UCSD-AML1 (cell line): Measurements from ENCODE around the gene HOXA7.

Experiments used
- DNase-seq: peaks from one replicate; lab custom pipeline; 2025; ENCODE audit not compliant: unreplicated experiment; lab: John Stamatoyannopoulos, UW

Gene HOXA7

DNA sequence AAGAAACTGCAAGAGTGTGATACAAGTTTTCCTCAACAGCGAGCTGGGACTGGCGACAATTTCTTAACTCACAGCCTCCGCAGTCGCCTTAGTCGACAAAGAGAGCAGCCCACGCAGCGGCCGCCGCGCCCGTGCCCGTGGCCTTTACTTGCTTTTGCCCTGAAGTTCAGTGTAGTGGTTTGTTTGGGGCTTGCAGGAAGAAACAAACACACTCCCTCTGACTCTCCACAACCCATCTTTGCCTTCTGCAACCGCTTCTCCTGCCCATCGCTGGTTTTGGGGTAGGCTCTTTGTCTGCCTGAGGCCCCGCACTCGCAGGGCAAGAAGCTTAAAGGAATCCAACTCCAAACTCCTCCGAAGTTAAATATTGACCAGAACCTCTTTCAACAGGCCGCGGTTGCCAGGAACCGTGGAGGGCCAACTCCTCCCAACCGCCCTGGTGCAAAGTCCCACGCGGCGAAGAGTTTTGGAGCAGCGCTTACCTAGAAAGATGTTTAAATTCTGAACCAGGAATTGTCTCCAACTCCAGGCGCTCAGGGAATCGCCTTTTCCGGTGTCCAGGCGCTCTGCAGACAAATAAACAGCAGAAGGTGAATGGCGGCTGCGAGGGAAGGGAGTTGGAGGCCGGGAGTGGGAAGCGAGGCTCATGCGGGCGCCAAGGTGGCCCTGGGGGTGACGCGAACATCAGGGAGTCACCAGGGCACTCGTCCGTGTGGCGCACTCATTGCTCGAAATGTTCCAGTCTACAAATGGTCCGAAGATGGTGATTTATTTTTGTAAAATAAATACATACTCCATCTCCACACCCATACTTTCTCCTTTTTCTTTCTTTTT is 34.2 kb downstream of the HOXA7 start:
- DNase-seq: no peak

GRCh38 chr7:27121684-27122076 is 34.8 kb downstream of the HOXA7 start:
- no peak for DNase-seq

DNA sequence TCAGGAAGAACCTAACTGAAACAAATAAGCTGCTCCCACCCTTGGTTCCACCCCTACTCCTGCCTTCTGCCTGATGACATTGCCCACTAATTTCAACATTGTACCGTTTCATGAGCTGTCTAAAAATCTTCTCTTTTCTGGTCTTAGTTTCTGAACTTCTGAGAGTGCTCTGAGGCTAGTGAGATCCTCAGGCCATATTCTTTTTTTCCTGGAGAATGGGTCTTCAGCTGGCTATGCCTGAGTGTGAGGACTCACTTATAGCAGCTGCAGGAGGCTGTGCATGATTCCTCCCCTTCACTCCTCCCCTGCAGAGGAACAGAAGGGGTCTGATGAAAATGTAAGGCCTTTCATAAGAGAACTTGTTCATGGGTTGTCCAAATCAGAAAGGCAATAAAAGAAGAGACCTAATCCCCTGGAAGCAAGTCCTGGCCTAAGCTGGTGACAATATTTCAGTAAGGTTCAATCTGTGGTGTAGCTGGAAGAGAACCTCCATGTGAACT is 37.0 kb downstream of the HOXA7 start:
- no peak for DNase-seq

- DNase-seq: no peak
Observed at GRCh38 chr7:27118580-27118979, 37.9 kb downstream of the HOXA7 start.

- no peak for DNase-seq
Observed at GRCh38 chr7:27117887-27118491, 38.5 kb downstream of the HOXA7 start.

GRCh38 chr7:27116962-27117886 is 39.3 kb downstream of the HOXA7 start:
- DNase-seq: no peak

DNA sequence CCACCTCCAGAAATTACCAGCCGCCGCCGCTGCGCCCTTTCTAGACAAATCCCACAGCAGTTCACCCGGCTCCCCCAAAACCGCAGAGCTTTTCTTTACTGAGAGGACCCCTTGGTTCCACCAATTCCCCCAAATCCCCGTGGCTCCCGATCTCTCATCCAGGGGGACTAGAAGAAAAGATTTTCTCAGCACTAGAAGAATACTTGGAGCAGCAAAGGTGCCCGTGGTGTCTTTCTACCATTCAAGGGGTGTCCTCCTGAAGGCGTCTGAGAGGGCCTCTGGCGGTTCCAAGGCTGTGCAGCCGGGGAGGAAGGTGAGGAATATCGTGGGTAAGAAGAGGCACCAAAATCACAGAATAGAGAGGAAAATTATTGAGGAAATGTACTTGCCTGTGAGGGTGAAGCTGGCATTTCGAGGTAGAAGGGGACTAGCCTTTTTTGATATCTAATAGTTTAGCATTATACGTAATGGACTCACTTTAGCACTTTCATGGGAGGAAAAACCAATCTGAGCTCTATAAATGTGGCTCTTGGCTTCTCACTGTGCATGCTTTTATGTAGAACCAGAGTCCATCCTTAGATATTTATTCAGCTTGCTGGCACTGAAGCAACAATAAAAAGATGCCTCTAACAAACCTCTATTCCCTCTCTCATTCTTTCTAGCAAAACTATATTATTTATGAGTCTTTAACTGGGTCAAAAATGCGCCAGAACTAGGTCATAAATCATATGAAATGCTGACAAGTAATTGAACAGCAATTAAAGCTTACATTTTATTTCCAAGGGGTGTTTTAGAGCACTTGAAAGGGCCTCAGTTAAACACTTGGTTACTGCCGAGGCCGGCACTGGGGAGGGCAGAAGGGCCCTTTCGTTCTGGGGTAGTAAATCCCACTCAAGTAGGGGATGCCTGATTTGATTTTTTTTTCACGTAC is 40.2 kb downstream of the HOXA7 start:
- no peak for DNase-seq

GRCh38 chr7:27115221-27116026 is 41.1 kb downstream of the HOXA7 start:
- DNase-seq: no peak

DNA sequence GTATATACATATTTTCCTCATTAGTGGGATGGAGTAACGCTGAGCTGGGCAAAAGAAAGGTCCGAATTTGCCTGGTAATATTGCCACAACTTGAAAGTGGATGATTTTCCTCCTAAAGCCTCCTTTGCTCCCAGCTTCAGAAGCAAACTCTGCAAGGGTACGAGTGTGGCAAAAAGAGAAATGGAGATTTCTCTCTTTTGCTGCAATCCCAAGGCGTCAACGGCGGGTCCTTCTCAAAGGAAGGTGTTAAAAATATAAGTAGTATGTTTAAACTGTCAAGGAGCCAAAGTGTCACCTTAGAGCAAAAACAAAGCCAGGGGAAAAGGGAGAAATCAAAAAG is 41.6 kb downstream of the HOXA7 start:
- no peak for DNase-seq

GRCh38 chr7:27113991-27114769 is 42.3 kb downstream of the HOXA7 start:
- DNase-seq: no peak

DNA sequence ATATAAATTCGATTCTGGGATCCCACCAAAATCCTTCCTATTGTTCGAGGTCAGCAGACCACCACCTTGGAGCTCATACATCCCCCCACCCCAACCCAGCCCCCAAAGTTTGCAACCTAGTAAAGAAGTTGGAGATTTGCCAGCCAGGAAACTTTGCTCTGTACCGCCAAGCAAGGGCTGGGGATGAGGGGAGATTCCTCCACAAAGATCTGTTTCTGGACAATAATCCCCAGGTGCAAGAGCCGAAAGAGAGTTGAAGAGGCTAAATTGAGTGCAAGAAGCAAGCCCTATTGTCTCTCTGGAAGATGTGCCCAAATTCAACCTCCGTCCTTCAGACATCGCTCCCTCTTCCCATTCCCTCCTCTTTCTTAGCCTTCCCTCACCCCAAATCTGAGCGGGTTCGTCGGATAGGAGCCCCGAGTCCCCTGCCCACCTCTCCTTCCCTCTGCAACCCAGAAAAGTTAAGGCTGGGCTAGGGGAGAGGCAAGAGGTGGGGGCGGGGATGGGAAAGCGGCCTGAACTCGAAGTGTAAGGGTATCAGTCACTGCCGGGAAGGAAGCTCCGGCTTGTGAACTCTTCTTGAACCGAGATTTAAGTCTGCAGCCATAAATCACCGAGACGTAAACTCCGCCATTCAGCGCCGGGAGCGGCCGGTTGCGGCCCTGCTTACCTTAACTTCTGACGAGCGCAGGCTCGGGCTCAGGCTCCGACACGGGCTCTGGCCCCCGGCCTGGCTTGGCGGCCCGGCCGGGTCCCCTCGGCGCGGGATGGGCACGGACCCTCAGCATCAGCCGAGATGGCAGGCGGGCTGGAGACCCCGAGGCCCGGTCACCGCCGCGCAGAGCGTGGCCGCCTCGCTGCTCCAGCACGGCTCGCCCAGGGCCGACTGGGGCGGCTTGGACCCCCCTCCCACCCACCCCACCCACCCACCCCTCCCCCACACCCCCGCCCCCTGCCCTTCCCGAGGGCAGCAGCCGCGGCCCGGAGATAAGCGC is 43.2 kb downstream of the HOXA7 start:
- no peak for DNase-seq

DNA sequence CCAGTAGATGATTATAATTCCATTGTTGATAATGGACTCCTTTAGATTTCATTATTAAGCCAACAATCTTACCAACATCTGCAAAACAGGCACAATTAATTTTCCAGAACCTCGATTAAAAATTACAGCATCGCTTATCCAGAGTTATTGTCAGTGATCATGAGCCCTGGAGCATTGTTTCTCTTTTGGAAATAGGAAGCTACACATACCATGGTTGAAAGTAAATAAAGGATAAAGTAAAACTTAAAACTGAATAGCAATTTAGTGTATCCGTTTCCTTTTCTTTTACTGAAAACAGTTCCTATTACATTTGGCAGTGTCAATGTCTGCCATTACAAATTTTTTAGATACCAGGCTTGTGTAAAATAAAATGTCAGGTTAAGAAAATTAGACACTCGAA is 44.1 kb downstream of the HOXA7 start:
- DNase-seq: no peak

DNA sequence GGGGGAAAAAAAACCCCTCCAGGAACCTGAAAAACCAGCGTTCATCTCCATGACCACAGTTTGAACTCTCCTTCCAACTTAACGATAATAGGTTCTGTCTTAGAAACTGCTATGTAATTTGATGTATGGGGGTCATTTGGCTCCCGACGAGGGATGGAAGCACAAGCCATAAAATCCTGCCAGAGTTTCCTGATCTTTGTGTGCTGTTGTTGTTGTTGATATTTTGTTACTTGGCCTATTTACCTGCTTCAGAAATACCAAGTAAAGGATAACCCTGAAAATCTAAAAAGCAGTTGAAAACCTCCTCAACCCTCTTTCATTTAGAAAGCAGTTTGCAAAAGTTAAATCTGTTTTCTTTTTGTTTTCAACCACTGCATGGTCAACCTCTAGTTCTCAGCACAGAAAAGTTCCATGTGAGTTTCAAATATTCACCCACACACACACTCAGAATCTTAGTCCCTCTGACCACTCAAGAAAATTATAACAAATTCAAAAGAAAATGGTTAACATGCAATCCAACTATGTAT is 44.7 kb downstream of the HOXA7 start:
- no peak for DNase-seq

DNA sequence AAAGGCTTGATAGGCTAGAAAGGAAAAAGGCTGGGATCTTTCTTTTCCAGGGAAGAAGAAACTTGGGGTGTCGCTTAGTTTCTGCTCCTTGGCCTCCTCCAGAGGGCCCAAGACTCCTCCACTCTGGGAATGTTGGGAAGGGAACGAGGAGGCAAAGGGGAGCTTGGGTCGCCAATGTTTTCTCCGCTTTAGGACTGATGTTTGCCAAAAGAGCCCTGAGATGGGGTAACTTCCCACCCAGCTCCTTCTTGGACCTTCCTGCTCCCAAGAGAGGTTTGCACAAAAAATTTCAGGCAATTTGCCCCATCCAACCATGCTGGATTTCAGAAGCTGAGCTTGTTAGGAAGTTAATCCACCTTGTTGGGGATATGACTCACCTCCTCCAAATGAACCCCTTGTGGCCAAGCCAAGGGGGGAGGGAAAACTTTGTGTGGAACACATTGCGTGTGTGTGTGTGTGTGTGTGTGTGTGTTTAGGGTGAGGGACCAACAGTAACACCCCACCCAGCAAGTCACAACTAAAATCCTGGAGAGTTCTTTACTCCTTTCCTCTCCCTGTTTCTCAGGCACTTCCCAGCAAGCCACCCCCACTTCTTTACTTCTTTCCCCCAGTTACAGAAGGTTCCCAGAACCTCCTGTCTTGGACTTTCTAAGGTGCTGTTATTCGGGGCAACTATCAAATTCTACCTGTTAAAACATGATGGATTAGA is 45.3 kb downstream of the HOXA7 start:
- no peak for DNase-seq

DNA sequence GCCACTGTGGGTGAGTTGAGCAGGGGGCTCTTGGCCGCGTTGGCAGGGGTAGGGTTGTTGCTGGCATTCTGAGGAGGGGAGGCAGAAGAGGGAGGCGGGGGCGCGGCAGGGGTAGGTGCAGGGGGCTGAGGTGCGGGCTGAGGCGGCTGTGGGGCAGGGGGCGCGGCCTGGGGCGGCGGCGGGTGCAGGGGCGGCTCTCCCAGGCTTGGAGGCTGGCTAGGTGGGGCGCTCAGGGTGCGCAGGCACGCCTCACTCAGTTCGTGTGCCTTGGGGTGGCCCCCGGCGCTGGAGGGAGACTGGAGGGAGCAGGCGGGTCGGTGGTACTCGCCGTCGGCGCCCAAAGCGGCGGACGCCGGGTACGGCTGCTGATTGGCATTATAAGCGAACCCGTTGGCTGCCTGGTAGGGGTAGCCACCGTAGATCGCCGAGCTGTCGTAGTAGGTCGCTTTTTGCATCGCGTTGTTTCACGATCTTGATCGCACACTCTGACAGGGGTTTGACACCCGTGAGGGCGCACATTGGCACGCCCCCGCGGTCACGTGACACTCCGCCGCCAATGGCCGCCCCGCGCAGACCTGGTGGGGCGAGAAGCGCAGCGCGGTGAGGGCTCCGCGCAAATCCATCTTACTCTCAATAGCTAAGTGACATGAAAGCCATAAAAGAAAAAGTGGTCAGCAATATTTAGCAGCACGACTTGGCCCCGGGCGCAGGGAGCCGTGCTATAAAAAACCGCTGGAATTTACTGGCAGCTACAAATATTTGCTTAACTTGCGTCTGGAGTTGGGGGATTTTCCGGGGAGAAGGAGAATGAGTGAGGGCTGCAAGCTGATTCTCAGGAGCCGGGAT is 46.1 kb downstream of the HOXA7 start:
- DNase-seq: no peak
